Epithelial cell of esophagus (primary cell): ENCODE measurements around the gene RNF220.
"Not testable (repeated sequence)": the region's sequence is repeated elsewhere in the genome, so short reads cannot be mapped to it uniquely, and the experiment has no call there.

ENCODE experiments used
- DNase-seq: peaks from one replicate; pipeline ENCODE4 v3.0.0; 2010; ENCODE audit warnings: low read depth
- H3K4me3 ChIP-seq: 2 replicates; pipeline ENCODE4 v1.5.1; 2011; ENCODE audit warnings: mild to moderate bottlenecking, low read length, control low read depth
- CTCF ChIP-seq: IDR thresholded peaks from 2 replicates; pipeline ENCODE4 v1.5.1; 2011; ENCODE audit warnings: low read depth, mild to moderate bottlenecking, low read length, control low read depth, inconsistent platforms; ENCODE audit not compliant: insufficient read depth; ENCODE audit errors: missing control alignments

The RNF220 gene

DNA sequence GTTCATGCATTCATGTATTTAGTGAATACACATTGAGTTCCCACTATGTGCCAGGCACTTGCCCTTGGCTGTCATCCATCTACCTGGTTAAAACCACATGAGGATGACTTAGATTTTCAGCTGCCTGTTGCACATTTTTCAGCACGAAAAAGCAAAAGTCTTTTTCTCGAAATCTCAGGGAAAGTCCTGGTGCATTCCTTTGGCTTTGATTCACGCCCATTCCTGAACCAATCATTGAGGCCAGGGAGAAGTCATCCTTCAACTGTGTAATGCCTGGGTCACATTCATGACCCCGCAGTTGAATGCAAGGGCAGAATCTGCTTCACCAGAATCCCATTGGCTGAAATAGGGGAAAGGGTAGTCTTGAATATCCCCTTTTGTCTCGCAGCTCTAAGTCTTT is 84.4 kb downstream of the RNF220 start:
- H3K4me3 ChIP-seq = no peak overlapping the region
- no peak for DNase-seq
- no peak for TF ChIP-seq CTCF

- no peak for TF ChIP-seq CTCF
- DNase-seq = no peak
- H3K4me3 ChIP-seq = no peak overlapping the region
These were observed 91.6 kb downstream of the RNF220 start for GRCh38 chr1:44496541-44497171.

DNA sequence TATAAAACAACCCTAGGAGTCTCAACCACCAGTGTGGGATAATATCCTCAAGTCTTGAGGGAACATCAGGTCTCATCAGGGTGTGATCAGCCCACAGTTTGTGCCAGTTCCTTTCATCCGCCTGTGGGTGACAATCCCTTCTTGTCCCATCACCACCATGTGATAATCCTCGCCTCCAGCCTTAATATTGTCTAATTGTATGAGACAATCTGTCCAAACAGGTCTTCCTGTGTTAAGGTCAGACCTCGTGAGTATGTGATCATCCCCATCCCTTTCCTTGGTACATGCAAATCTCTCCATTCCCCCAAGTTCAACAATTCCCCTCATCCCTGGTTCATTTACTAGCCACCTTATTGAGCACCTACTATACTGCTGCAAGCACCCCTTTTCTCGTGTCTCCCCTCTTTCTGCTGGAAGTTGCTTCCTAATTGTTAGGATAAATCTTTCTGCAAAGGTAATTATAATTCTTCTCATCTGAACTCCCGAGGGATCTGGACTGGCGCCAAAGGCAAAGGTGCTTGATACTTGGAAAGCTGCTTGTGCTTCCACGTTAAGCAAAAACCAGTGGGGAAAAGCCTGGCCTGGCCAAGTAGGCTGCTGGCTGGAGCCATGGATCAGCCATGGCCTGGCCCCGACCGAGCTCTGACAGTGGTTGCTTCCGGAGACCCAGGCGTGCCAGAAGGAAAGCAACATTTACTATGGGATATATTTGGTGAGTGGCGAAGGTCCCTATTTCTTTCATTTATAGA is 92.5 kb downstream of the RNF220 start:
- TF ChIP-seq CTCF = no peak
- no peak overlapping the region for H3K4me3 ChIP-seq
- no peak for DNase-seq

GRCh38 chr1:44499306-44499705 is 94.3 kb downstream of the RNF220 start:
- DNase-seq = no peak
- H3K4me3 ChIP-seq = no peak overlapping the region
- TF ChIP-seq CTCF = no peak

DNA sequence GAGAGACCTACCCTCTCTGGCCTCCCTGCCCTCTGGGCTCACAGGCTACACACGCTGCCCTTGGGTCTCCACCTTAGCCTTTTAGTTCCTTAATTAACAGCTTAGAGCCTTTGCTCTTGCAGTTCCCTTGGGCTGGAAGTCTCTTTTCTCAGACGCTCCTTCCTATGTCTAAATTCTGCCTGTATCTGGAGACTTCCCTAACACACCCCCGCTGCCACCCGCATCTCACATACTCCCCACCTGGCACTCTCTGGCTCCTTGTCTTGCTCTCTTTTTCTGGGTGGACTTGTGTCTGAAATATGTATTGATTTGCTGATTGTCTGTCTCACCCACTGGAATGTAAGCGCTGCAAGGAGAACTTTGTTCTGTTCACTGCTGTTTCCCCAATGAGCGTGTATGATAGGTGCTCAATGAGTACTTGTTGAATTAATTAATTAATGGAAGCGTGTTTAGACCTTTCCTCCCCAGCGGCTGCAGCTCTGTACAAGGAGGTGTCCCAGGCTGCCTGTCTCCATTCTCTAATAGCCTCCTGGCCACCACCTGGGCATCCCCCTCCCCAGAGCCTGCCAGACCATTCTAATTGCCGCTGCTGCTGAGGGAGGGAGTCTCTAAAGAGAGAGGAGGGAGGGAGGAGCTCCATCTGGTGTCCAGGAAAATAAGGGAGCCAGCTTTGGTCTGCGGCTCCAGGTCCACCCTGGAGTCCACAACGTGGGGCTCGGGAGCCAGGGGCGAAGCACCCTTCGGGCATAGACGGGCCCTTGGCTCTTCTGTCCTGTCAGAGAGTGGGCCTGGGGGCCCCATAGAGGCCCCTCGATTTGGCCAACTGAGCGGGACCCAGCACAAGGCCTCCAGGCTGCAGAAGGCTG is 95.4 kb downstream of the RNF220 start:
- peak; percentile 24 for DNase-seq
- no peak overlapping the region for H3K4me3 ChIP-seq
- TF ChIP-seq CTCF = peak; percentile 34

DNA sequence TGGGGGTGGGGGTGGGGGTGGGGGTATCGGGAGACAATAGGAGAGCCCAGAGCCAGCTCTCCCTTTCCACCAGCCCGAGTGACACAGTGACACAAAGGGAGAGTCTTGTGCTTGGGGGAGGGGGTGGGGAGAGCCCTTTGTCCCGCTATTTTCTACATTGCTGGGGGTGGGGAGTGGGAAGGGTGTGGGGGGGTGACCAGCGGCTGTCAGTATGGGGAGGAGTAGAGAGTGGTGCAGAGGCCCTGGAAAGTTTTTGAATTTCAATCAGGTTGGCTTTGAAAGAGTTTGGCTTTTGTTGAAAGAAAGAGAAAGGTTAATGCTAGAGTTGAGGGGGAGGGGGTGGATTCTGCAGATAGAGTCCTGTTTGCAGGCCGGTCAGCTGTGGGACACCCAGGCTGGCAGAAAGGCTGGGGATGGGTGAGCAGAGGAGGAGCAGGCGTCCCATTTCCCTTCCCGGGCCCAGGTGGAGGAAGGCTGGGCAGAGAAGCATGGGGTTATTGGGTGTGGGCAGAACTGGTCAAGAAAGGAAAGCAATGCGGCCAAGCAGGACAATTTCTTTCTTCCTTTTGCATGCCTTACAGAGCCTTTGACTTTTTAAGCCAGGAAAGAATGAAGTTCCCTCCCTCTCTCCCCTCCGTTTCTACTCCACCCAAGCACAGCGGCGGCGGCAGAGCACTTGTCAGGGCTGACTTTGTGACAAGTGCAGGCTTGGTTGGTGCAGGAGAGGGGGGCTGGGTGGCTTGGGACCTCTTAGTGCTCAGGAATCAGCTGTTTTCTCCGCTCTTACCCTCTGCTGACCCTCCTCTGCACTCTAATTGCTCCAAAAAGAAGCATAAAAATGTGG is 96.2 kb downstream of the RNF220 start:
- H3K4me3 ChIP-seq = no peak overlapping the region
- no peak for TF ChIP-seq CTCF
- no peak for DNase-seq

GRCh38 chr1:44502823-44503222 is 97.8 kb downstream of the RNF220 start:
- not testable (repeated sequence) for H3K4me3 ChIP-seq, DNase-seq
